ENCODE data around the gene C6orf47.

The C6orf47 gene

GRCh38 chr6:31658983-31659648, 1.5 kb downstream of the C6orf47 start:
- no peak for DNase-seq

GRCh38 chr6:31658158-31658688, 2.4 kb downstream of the C6orf47 start:
- DNase-seq: no peak

GRCh38 chr6:31657406-31658157, 3.0 kb downstream of the C6orf47 start:
- no peak for DNase-seq

GRCh38 chr6:31655349-31656237, 5.0 kb downstream of the C6orf47 start, which contains the start of gene APOM:
Gene APOM, plus strand, starts transcription at chr6:31655894. Its CDS starts 73 bp downstream, at chr6:31655967.
- DNase-seq: no peak

GRCh38 chr6:31654574-31655348, 5.8 kb downstream of the C6orf47 start:
- DNase-seq: no peak

- DNase-seq: peak; percentile 95
Measured at GRCh38 chr6:31652925-31653724, 7.5 kb downstream of the C6orf47 start.

- peak; percentile 69 for DNase-seq
Measured at GRCh38 chr6:31651602-31652191, 8.9 kb downstream of the C6orf47 start.

- DNase-seq: no peak
Measured at GRCh38 chr6:31645325-31645724, 15.3 kb downstream of the C6orf47 start.

GRCh38 chr6:31643818-31644454, 16.6 kb downstream of the C6orf47 start:
- no peak for DNase-seq

- no peak for DNase-seq
Measured at GRCh38 chr6:31642798-31643570, 17.6 kb downstream of the C6orf47 start.

- DNase-seq: no peak
Measured at GRCh38 chr6:31641370-31641769, 19.2 kb downstream of the C6orf47 start.

- no peak for DNase-seq
Measured at GRCh38 chr6:31640612-31641011, 20.0 kb downstream of the C6orf47 start.

- no peak for DNase-seq
Measured at GRCh38 chr6:31639449-31639861, 21.1 kb downstream of the C6orf47 start.

- DNase-seq: no peak
Measured at GRCh38 chr6:31639043-31639442, 21.5 kb downstream of the C6orf47 start.

- DNase-seq: no peak
Measured at GRCh38 chr6:31636698-31637596, 23.6 kb downstream of the C6orf47 start.

GRCh38 chr6:31634969-31635575, 25.5 kb downstream of the C6orf47 start:
- DNase-seq: no peak

GRCh38 chr6:31634131-31634530, 26.4 kb downstream of the C6orf47 start:
- DNase-seq: no peak

- no peak for DNase-seq
Measured at GRCh38 chr6:31633447-31633846, 27.1 kb downstream of the C6orf47 start.

Measured in NCI-H2029 (cell line).